Panc1 (cell line): ENCODE data around the gene LHFPL4.

ENCODE experiments used
- CTCF ChIP-seq: fragments of 450-650 bp; IDR thresholded peaks from 2 replicates; pipeline ENCODE4 v1.5.1; 2017; ENCODE audit warnings: mild to moderate bottlenecking
- POLR2AphosphoS5 ChIP-seq: IDR thresholded peaks from 2 replicates; pipeline ENCODE4 v1.6.1; 2012; ENCODE audit warnings: mild to moderate bottlenecking, low read depth, low read length, moderate library complexity
- SIN3A ChIP-seq: IDR thresholded peaks from 2 replicates; pipeline ENCODE4 v1.6.1; 2012; ENCODE audit warnings: low read depth, mild to moderate bottlenecking, low read length, moderate library complexity, borderline replicate concordance; ENCODE audit not compliant: insufficient read depth

GRCh38 chr3:9452417-9452816 lies 101.2 kb downstream of the LHFPL4 start:
- TF ChIP-seq SIN3A (no peak), CTCF (no peak), POLR2AphosphoS5 (no peak)
